ENCODE data around the gene SEMA3C.
A peak's percentile ranks its signal among the peaks of the same experiment; 100 is the strongest.

SEMA3C gene

GRCh38 chr7:80726666-80727065 is 192.2 kb downstream of the SEMA3C start:
- DNase-seq, result no peak

GRCh38 chr7:80725181-80725611 is 193.7 kb downstream of the SEMA3C start:
- no peak for DNase-seq

- no peak for DNase-seq
Measured at GRCh38 chr7:80724249-80724871, 194.5 kb downstream of the SEMA3C start.

GRCh38 chr7:80722616-80723195 is 196.1 kb downstream of the SEMA3C start:
- no peak for DNase-seq

GRCh38 chr7:80721883-80722615 is 196.8 kb downstream of the SEMA3C start:
- DNase-seq, result no peak

- no peak for DNase-seq
Measured at GRCh38 chr7:80720146-80720545, 198.7 kb downstream of the SEMA3C start.

GRCh38 chr7:80719261-80719660 is 199.6 kb downstream of the SEMA3C start:
- no peak for DNase-seq

GRCh38 chr7:80711531-80711930 is 207.3 kb downstream of the SEMA3C start:
- no peak for DNase-seq

- DNase-seq, result no peak
Measured at GRCh38 chr7:80708123-80708522, 210.7 kb downstream of the SEMA3C start.

- no peak for DNase-seq
Measured at GRCh38 chr7:80707318-80707717, 211.5 kb downstream of the SEMA3C start.

- DNase-seq, result no peak
Measured at GRCh38 chr7:80705130-80705781, 213.6 kb downstream of the SEMA3C start.

GRCh38 chr7:80703272-80703671 is 215.6 kb downstream of the SEMA3C start:
- no peak for DNase-seq

- no peak for DNase-seq
Measured at GRCh38 chr7:80699721-80700256, 219.1 kb downstream of the SEMA3C start.

GRCh38 chr7:80699045-80699638 is 219.7 kb downstream of the SEMA3C start:
- DNase-seq, result peak; percentile 60

Measured in NCI-H1105 treated with DMSO at 0.1 percent for 48 hours (cell line).